ENCODE results near the gene CLDN10.
A peak's percentile ranks its signal among the peaks of the same experiment; 100 is the strongest.
"Not testable (repeated sequence)": the region's sequence is repeated elsewhere in the genome, so short reads cannot be mapped to it uniquely, and the experiment has no call there.

The CLDN10 gene, protein sequence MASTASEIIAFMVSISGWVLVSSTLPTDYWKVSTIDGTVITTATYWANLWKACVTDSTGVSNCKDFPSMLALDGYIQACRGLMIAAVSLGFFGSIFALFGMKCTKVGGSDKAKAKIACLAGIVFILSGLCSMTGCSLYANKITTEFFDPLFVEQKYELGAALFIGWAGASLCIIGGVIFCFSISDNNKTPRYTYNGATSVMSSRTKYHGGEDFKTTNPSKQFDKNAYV

DNA sequence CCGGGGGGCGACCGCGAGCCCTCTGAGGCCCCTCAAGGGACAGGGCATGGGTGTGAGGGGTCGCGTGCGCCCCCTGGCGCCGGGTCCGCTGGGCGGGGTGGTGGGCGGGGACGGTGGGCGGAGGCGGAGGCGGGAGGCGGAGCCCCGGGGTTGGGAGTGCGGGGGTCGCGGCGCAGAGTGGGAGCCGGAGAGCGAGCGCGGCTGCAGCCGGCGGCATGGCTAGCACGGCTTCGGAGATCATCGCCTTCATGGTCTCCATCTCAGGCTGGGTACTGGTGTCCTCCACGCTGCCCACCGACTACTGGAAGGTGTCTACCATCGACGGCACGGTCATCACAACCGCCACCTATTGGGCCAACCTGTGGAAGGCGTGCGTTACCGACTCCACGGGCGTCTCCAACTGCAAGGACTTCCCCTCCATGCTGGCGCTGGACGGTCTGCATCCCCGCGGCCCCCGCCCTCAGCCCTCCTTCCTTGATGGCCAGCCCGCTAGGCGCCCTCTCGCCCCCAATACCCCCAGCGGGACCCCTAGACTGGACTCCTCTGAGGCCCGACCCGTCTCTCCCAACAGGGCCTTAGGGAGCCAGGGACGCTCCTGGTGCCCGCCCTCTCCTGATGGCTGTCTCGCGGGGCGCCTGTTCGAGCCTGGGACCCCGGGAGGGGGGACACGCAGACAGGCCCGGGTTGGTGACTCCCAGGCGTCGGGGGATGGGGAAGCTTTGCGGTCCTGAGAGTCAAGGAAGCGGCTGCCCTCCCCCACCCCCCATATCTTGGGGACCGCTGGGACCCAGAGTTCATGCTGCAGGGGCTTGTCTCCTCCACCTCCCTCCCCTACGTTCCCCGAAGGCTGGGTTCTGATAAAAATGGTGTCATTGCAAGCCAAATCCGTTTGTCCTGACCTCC is at the start of gene CLDN10:
TSS of gene CLDN10 (plus strand) at position 182 of the 903 bp plus-strand sequence. CDS start at position 216, 34 bp downstream.
- no peak for DNase-seq

- DNase-seq = no peak
These were observed 48.9 kb upstream of the CLDN10 start for GRCh38 chr13:95503662-95504061.

DNA sequence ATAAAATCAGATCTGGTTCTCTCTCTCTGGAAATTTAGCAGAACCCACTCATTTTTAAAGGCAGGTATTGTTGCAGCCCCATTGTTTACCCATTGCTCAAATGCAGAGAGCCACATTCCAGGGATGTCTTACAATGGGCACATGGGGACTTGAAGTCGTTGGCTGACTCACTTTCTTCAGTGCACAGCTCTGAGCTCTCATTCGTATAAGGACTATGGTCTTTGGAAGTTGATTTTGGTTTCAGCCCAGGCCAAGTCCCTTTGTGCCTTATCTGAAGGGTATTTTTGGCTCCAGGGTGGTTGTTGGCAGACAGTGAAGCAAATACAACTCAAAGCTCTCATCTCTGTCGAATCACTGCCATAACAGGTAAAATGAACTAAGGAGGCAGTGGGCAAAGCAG is 47.3 kb upstream of the CLDN10 start:
- no peak for DNase-seq

DNA sequence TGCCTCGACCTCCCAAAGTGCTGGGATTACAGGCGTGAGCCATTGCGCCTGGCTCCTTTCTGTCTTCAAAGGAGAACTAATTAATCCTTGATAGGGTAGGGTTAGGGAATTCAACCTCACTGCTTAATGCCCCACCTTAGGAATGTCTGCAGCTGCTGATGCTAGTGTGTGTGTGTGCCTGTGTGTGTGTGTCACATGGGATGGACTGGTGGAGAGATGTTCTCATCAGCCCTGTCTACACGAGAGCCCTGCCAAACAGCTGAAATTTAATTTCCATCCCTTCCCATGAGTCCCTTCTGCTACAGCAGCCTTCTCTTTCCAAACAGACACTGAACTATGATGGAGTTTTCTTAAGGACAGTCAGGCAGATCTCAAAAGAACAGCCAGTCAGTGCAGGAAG is 46.5 kb upstream of the CLDN10 start:
- no peak for DNase-seq

DNA sequence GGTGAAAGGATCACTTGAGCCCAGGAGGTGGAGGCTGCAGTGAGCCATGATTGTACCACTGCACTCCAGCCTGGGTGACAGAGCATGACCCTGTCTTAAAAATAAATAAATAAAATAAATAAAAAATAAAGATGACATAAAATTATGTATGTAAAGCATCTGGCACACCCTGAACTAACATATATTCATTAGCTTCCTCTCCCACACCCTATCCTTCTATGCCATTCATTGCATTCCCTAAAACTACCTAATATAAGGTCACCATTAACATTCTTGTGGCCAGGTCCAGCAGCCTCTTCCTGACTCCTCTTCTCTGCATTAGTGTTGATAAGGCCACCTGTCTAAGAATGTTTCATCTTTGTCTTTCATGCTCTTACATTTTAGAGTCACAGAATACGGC is 44.5 kb upstream of the CLDN10 start:
- no peak for DNase-seq

- no peak for DNase-seq
These were observed 43.5 kb upstream of the CLDN10 start for GRCh38 chr13:95508996-95509395.

DNA sequence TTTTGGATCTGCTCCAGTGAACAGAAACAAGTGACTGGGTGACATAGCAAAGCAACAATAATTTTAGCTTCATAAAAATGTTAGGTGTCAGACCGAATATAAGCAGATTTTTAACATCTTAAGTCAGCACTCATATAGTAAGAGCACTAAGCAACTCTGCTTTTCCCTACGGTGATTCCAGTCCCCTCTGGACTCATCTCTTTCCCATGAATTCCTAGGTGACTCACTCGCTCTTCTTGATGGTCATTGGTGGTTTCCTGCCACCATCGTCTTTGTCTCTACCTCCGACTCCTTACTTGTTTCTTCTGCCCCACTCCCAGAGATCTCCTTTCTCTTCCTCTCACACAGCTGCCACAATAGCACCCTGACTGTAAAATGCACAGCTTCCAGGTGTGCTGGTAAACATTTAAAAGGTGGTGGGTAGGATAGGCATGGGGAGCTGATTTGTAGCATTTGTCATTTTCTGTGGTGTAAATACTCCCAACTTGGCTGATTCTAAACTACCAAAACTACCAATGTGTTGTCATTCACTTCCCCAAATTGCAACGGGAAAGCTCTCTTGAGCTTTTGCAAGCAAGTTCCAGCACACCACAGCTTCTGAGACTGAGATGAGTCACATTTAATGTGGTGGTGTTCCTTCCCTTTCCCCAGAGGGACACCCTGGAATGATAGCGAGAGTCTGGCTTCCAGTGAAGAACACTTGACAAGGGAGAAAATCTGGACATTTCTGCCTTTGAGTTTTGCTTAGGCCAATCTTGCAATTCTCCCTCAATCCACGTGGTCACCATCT is 42.8 kb upstream of the CLDN10 start:
- no peak for DNase-seq

- DNase-seq = no peak
These were observed 41.6 kb upstream of the CLDN10 start for GRCh38 chr13:95510950-95511349.

- no peak for DNase-seq
These were observed 40.1 kb upstream of the CLDN10 start for GRCh38 chr13:95512424-95512823.

DNA sequence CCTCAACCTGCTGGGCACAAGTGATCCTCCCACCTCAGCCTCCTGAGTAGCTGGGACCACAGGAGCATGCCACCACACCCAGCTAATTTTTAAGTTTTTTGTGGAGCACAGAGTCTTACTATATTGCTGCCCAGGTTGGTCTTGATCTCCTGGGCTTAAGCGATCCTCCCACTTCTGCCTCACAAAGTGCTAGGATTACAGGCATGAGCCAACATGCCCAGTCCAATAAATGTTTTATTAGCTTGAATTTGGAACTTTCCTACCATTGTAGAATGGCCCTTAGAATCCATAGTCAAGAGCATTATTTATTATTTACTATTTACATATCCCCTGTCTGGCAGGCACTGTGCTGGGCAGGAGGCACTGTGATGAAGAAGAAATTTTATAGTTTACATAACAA is 39.6 kb upstream of the CLDN10 start:
- DNase-seq = no peak

- DNase-seq = not testable (repeated sequence)
These were observed 36.9 kb upstream of the CLDN10 start for GRCh38 chr13:95515606-95516005.

DNA sequence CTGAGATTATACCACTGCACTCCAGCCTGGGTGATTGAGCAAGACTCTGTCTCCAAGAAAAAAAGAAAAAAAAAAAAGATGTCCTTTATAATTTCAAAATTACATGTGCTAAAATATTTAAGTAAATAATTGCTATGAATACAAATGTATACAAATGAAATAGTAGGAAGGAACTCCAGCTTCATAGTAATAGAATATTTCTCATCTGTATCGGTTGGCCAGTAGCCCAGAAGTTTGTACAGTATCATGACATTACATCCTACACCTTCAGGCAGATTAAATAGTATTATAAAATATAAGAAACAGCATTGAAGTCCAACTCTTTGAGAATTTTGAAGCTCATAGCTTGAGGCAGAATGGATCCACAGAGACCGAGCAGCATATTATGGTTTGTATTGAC is 36.5 kb upstream of the CLDN10 start:
- DNase-seq = no peak

DNA sequence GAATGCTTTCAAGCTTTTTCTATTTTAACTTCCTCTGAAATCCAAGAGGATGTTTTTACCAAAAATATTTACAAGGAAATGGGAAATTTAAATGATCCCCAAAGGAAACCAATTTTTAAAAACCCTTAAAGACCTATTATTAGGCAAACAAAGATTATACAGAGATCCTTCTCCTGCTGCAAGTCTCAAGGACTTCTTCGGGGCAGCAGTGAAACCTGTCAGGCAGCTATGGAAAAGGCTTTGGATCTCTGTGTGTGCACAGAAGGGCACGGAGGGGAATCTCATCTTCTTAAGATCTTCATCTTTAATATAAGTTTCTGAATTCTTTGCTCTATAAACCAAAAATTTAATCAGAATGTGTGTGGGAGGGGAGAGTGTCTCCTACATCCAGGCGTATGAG is 36.0 kb upstream of the CLDN10 start:
- DNase-seq = no peak

GRCh38 chr13:95523598-95523997 is 28.9 kb upstream of the CLDN10 start:
- no peak for DNase-seq

DNA sequence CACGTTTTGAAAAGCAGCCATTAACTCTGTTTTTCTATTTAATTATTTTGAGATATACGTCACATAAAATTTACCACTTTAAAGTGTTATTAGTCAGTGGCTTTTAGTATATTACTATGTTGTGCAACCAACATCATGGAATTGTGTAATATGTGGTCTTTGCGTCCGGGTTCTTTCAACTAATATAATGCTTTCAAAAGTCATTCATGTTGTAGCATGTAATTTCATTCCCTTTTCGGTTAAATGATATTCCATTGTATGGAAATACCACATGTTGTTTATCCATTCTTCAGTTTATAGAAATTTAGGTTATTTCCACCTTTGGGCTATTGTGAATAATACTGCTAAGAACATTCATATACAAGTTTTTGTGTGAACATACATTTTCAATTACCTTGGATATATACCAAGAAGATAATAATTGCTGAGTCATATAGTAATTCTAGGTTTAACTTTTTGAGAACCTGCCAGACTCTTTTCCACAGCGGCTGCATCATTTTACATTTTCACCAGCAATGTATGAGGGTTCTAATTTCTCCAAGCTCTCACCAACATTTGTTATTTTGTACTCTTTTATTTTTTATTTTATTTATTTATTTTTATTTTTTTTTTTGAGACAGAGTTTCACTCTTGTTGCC is 28.1 kb upstream of the CLDN10 start:
- no peak for DNase-seq

DNA sequence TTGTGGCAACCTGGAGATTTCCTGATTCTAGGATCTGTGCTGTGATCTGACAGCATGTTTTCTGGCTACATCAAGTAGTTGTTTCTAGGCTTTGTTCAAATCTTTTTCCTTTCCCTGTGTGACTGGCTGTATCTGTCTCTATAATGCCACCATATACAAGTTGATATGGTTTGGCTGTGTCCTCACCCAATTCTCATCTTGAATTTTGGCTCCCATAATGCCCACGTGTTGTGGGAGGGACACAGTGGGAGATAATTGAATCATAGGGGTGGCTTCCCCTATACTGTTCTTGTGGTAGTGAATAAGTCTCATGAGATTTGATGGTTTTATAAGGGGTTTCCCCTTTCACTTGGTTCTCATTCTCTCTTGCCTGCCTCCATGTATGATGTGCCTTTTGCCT is 24.6 kb upstream of the CLDN10 start:
- no peak for DNase-seq

GRCh38 chr13:95530178-95530577 is 22.3 kb upstream of the CLDN10 start:
- peak; percentile 73 for DNase-seq

DNA sequence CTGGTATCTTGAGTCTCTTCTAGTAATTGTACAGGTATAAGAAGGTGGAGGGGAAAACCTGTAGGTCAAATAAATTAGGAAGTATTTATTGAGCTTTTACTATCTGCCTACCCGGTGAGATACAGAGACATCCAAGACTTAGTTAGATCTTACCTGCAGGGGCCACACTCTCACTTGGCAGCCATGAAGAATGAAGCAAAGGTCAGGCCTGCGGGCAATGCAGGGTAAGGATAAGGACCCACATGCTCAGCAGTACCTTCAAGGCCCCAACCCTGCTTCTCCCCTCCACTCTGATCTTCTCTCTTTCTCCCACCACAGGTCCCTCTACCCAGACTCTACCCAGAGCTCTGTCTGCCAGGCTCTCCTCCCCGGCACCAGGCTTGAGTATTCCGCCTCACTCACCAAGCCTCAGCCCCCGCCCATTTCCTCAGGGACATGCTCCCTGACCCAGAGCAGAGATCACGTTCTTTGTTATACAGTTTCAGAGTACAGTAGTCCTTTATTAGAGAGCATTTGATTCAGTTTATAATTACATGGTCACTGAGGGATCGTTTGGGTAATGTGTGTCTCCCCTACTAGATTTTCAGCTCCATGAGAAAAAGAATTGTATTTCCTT is 18.9 kb upstream of the CLDN10 start:
- no peak for DNase-seq

- peak; percentile 11 for DNase-seq
These were observed 17.3 kb upstream of the CLDN10 start for GRCh38 chr13:95535243-95535642.

GRCh38 chr13:95536632-95537241 is 15.8 kb upstream of the CLDN10 start:
- DNase-seq = no peak

DNA sequence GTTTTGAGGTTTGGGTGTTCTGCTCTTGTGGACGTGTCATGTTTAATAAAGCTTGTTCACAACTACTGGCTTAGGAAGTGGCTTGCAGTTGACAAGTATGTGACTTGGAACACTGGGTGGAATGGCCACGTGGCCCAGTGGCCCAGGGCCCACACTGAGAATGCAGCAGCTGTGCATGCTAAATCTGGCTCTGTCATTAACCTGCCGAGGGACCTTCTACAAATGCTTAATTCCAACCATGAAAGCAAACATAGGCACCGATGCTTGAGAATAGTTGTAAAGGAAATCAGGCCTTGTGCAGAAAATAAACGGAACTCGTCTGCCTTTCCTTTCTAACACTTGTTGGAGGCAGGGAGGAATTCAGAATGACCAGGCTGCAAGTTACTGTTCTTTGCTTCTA is 11.6 kb upstream of the CLDN10 start:
- DNase-seq = no peak

- DNase-seq = no peak
These were observed 11.2 kb upstream of the CLDN10 start for GRCh38 chr13:95541308-95541707.
